Psoas muscle (tissue), 8 donors: ENCODE data around the gene TECPR2. TPM values are rescaled to one million over a fixed set of nuclear protein-coding genes. Genes with fewer than 3 reads are reported as not detected.
A peak's percentile ranks its signal among the peaks of the same experiment; 100 is the strongest.

Experiments
- ATAC-seq, 4 donors: fragments of 200-7000 bp; cut with Tn5 transposase; one replicate each; pipeline ENCODE4 v1.9.1; 2020; ENCODE audit warnings: moderate library complexity in 3 of 4, mild to moderate bottlenecking in 2 of 4
- DNase-seq, 2 donors: peaks; one replicate each; pipeline ENCODE4 v3.0.0-alpha.2; 2020
- H3K27ac ChIP-seq: fragments of 200-600 bp; one replicate; pipeline ENCODE4 v1.8.0; 2022
- H3K27me3 ChIP-seq, 3 donors: fragments of 200-600 bp in 1 of 3; one replicate each; pipeline versions ENCODE4 v1.6.1 to v1.8.0; 2013 to 2022; ENCODE audit warnings: low read length in 2 of 3, mild to moderate bottlenecking in 2 of 3, moderate library complexity in 1 of 3; ENCODE audit not compliant: insufficient read depth in 3 of 3
- H3K36me3 ChIP-seq, 2 donors: fragments of 200-600 bp in 1 of 2; one replicate each; pipeline versions ENCODE4 v1.6.1 to v1.8.0; 2013 to 2022; ENCODE audit warnings: low read depth in 1 of 2, mild to moderate bottlenecking in 1 of 2, moderate library complexity in 1 of 2; ENCODE audit not compliant: insufficient read depth in 1 of 2
- H3K4me1 ChIP-seq: fragments of 200-600 bp; one replicate; pipeline ENCODE4 v1.8.0; 2022
- H3K4me3 ChIP-seq: fragments of 200-600 bp; one replicate; pipeline ENCODE4 v1.8.0; 2022; ENCODE audit warnings: mild to moderate bottlenecking
- H3K9me3 ChIP-seq: fragments of 200-600 bp; one replicate; pipeline ENCODE4 v1.8.0; 2022
- CTCF ChIP-seq: fragments of 200-600 bp; IDR thresholded peaks from one replicate; pipeline ENCODE4 v1.8.0; 2022; ENCODE audit warnings: antibody characterized with exemption
- WGBS, 3 donors: extraction: QIAGEN DNeasy Blood & Tissue Kit; methylation state at CpG; one replicate each; pipeline versions ENCODE4 v1.1.6 to v1.1.7; 2013; 5-methylcytosine and 5-hydroxymethylcytosine counted together
- intact Hi-C, 2 donors: fragments of 100-400 bp; cut with DNase I; formaldehyde crosslinking; loops; one replicate each; pipeline versions ENCODE4 v1.11.0 to v1.14.2; 2022
- polyA plus RNA-seq, 3 donors: library from polyadenylated mRNA; stranded (reverse); fragments of 200-250 nt; gene quantifications; one replicate each; pipeline ENCODE4 v1.2.3, GENCODE V29; 2013
- total RNA-seq, 4 donors: library from RNA; stranded (reverse); fragmentation: NEBNext Ultra II Directional in 2 of 4; extraction: Animal tissue kit (Norgen Biotek cat#: 25700) in 2 of 4; gene quantifications; one replicate each; pipeline versions ENCODE4 v1.2.1 to v1.2.4, GENCODE V29; 2021 to 2023
- donor health status: healthy with polysubstance abuse.
- donor health status: DM: no; HTN: no; CAD: no; lungs with moderate emphysema.
- donor health status: Bipolar disorder and iron deficiency.
- donor health status: healthy.
- donor health status: DM: yes; HTN: yes; CAD: no.
- donor health status: DM: no; HTN: no; CAD: no.
- donor health status: DM: no; HTN: no; CAD: no.
- donor health status: DM: yes; HTN: yes; CAD: no.

The TECPR2 gene
- total and polyA plus RNA-seq, 7 donors = 5.7 to 22.5 (median 16.4) TPM

- H3K36me3 ChIP-seq = peaks cover 0 to 48% of the 10 kb centered on the region in 2 donors
- H3K27me3 ChIP-seq = no peaks in the 10 kb centered on the region
- intact Hi-C loops = loop anchor here in 1 of 2 donors (5.0 kb wide), 1 partner anchor 35 kb away; no protein-coding TSS in a partner anchor
- 25 to 40% (median 34%) methylated on average over 4 of the region's 4 CpGs for WGBS, 3 donors
- no peak overlapping the region for H3K4me3 ChIP-seq
- peaks cover 20% of the 10 kb centered on the region for H3K4me1 ChIP-seq
- DNase-seq (no peak), ATAC-seq (peak; percentile 79 to 90 (median 85))
- peak overlapping the region; percentile 84 for H3K27ac ChIP-seq
- H3K9me3 ChIP-seq = no peaks in the 10 kb centered on the region
- no peak for TF ChIP-seq CTCF
Measured at GRCh38 chr14:102462391-102462790, 99.7 kb downstream of the TECPR2 start.

GRCh38 chr14:102464006-102464405 is 101.3 kb downstream of the TECPR2 start:
- Histone ChIP-seq H3K27ac (peak overlapping the region; percentile 39), H3K36me3 (peaks cover 0 to 32% of the 10 kb centered on the region in 2 donors), H3K9me3 (no peaks in the 10 kb centered on the region), H3K4me1 (peaks cover 20% of the 10 kb centered on the region), H3K27me3 (no peaks in the 10 kb centered on the region), H3K4me3 (no peak overlapping the region)
- WGBS, 3 donors = 39 to 76% (median 44%) methylated on average over 4 of the region's 4 CpGs
- intact Hi-C loops = loop anchor here in 1 of 2 donors (5.0 kb wide), 1 partner anchor 33 kb away; no protein-coding TSS in a partner anchor
- ATAC-seq = peak in 3 of 4 donors; percentile 28 to 34 (median 31)
- DNase-seq = no peak
- no peak for TF ChIP-seq CTCF

GRCh38 chr14:102464846-102465341 is 102.2 kb downstream of the TECPR2 start:
- Histone ChIP-seq H3K4me3 (no peak overlapping the region), H3K27ac (peak overlapping the region; percentile 31), H3K9me3 (no peaks in the 10 kb centered on the region), H3K4me1 (peaks cover 20% of the 10 kb centered on the region), H3K36me3 (peaks cover 0 to 23% of the 10 kb centered on the region in 2 donors), H3K27me3 (no peaks in the 10 kb centered on the region)
- DNase-seq (no peak), ATAC-seq (no peak)
- WGBS, 3 donors = 54 to 84% (median 62%) methylated on average over 6 of the region's 6 CpGs
- intact Hi-C loops = loop anchor here in 1 of 2 donors (5.0 kb wide), 1 partner anchor 32 kb away; no protein-coding TSS in a partner anchor
- no peak for TF ChIP-seq CTCF

GRCh38 chr14:102469261-102469660 is 106.5 kb downstream of the TECPR2 start:
- 94 to 100% (median 100%) methylated on average over 1 of the region's 1 CpG for WGBS, 3 donors
- no peak overlapping the region for H3K4me3 ChIP-seq
- H3K4me1 ChIP-seq = peaks cover 11% of the 10 kb centered on the region
- no peak for TF ChIP-seq CTCF
- intact Hi-C loops = no loop called here
- H3K27me3 ChIP-seq = no peaks in the 10 kb centered on the region
- no peaks in the 10 kb centered on the region for H3K9me3 ChIP-seq
- H3K27ac ChIP-seq = no peak overlapping the region
- ATAC-seq (no peak), DNase-seq (no peak)
- H3K36me3 ChIP-seq = peaks cover 0 to 22% of the 10 kb centered on the region in 2 donors
